Measurements from ENCODE around the gene PRKG1.

Gene PRKG1

GRCh38 chr10:52210161-52210560 is 1135.9 kb downstream of the PRKG1 start:
- Histone ChIP-seq H3K4me3 (replicated peaks; ENCODE audit: insufficient read depth, low read length) (no peak overlapping the region), H3K27ac (replicated peaks) (no peak overlapping the region), H3K27me3 (ENCODE audit: insufficient read depth, poor library complexity, severe bottlenecking) (no peaks in the 10 kb centered on the region)
- TF ChIP-seq GABPA (IDR thresholded peaks at IDR 0.05; ENCODE audit: low read depth) (no peak), POLR2AphosphoS5 (IDR thresholded peaks at IDR 0.05; ENCODE audit: low read depth) (no peak), CTCF (IDR thresholded peaks at IDR 0.05; ENCODE audit: insufficient read depth, low read length) (no peak), REST (IDR thresholded peaks at IDR 0.05; ENCODE audit: insufficient replicate concordance, low read depth) (no peak), SPI1 (IDR thresholded peaks at IDR 0.05; ENCODE audit: borderline replicate concordance, low read depth) (no peak)
- DNase-seq (ENCODE audit: low read depth in 1 of 2, low spot score in 1 of 2), result no peak

GRCh38 chr10:52212062-52212461 is 1137.8 kb downstream of the PRKG1 start:
- Histone ChIP-seq H3K27me3 (ENCODE audit: insufficient read depth, poor library complexity, severe bottlenecking) (no peaks in the 10 kb centered on the region), H3K4me3 (replicated peaks; ENCODE audit: insufficient read depth, low read length) (no peak overlapping the region), H3K27ac (replicated peaks) (no peak overlapping the region)
- TF ChIP-seq REST (IDR thresholded peaks at IDR 0.05; ENCODE audit: insufficient replicate concordance, low read depth) (no peak), GABPA (IDR thresholded peaks at IDR 0.05; ENCODE audit: low read depth) (no peak), POLR2AphosphoS5 (IDR thresholded peaks at IDR 0.05; ENCODE audit: low read depth) (no peak), CTCF (IDR thresholded peaks at IDR 0.05; ENCODE audit: insufficient read depth, low read length) (no peak), SPI1 (IDR thresholded peaks at IDR 0.05; ENCODE audit: borderline replicate concordance, low read depth) (no peak)
- DNase-seq (ENCODE audit: low read depth in 1 of 2, low spot score in 1 of 2), result no peak

GRCh38 chr10:52212802-52213201 is 1138.5 kb downstream of the PRKG1 start:
- no peak for DNase-seq (ENCODE audit: low read depth in 1 of 2, low spot score in 1 of 2)
- Histone ChIP-seq H3K4me3 (replicated peaks; ENCODE audit: insufficient read depth, low read length) (no peak overlapping the region), H3K27me3 (ENCODE audit: insufficient read depth, poor library complexity, severe bottlenecking) (no peaks in the 10 kb centered on the region), H3K27ac (replicated peaks) (no peak overlapping the region)
- TF ChIP-seq CTCF (IDR thresholded peaks at IDR 0.05; ENCODE audit: insufficient read depth, low read length) (no peak), POLR2AphosphoS5 (IDR thresholded peaks at IDR 0.05; ENCODE audit: low read depth) (no peak), SPI1 (IDR thresholded peaks at IDR 0.05; ENCODE audit: borderline replicate concordance, low read depth) (no peak), GABPA (IDR thresholded peaks at IDR 0.05; ENCODE audit: low read depth) (no peak), REST (IDR thresholded peaks at IDR 0.05; ENCODE audit: insufficient replicate concordance, low read depth) (no peak)

Data from HL-60 (cell line).